PC-3 (cell line): Measurements from ENCODE around the gene YPEL1.

Experiments
- EZH2 ChIP-seq: fragments of 300-600 bp; sonication (generic); IDR thresholded peaks from one replicate; pipeline ENCODE4 v1.6.1; 2017; ENCODE audit warnings: antibody characterized with exemption, mild to moderate bottlenecking, low read length; ENCODE audit not compliant: unreplicated experiment
- TF ChIP-seq, protein P1 (sequence below): fragments of 300-600 bp; sonication (generic); conservative IDR thresholded peaks from 2 replicates; pipeline ENCODE4 v1.5.1; 2017; ENCODE audit warnings: antibody characterized with exemption, low read depth, mild to moderate bottlenecking, low read length

DNA sequence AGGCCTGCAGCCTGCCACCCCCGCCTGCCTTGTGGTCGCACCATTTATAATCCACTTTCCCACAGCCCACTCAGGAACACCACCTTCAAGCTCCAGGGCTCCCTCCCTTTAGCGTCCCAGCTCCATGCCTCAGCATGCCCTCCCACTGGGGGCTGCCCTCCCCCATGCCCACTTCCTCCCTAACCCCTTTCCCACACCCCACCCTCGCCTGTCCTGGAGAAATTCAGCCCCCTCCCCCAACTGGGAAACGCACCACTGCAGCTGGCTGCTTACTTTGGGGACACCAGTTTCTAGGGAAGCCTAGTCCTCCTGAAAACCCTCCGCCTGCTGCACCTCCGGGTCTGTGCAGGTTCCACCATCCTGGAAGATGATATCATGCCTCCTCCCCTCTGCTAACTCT, 3.4 kb upstream of the YPEL1 start:
- TF ChIP-seq, protein P1, sequence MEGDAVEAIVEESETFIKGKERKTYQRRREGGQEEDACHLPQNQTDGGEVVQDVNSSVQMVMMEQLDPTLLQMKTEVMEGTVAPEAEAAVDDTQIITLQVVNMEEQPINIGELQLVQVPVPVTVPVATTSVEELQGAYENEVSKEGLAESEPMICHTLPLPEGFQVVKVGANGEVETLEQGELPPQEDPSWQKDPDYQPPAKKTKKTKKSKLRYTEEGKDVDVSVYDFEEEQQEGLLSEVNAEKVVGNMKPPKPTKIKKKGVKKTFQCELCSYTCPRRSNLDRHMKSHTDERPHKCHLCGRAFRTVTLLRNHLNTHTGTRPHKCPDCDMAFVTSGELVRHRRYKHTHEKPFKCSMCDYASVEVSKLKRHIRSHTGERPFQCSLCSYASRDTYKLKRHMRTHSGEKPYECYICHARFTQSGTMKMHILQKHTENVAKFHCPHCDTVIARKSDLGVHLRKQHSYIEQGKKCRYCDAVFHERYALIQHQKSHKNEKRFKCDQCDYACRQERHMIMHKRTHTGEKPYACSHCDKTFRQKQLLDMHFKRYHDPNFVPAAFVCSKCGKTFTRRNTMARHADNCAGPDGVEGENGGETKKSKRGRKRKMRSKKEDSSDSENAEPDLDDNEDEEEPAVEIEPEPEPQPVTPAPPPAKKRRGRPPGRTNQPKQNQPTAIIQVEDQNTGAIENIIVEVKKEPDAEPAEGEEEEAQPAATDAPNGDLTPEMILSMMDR, result no peak
- TF ChIP-seq EZH2, result no peak
